GM18868 (cell line): ENCODE data around the gene CHEK2.
"Not testable (repeated sequence)": the region's sequence is repeated elsewhere in the genome, so short reads cannot be mapped to it uniquely, and the experiment has no call there.

ENCODE experiments used
- ATAC-seq: cut with Tn5 transposase; IDR thresholded peaks from one replicate; pipeline ENCODE4 v1.9.1; 2021; ENCODE audit warnings: mild to moderate bottlenecking, moderate library complexity; ENCODE audit not compliant: unreplicated experiment

CHEK2 gene

GRCh38 chr22:28693041-28693760 lies 48.4 kb downstream of the CHEK2 start:
- not testable (repeated sequence) for ATAC-seq

- not testable (repeated sequence) for ATAC-seq
These were observed 51.8 kb downstream of the CHEK2 start for GRCh38 chr22:28689796-28690195.

GRCh38 chr22:28682966-28683365 lies 58.7 kb downstream of the CHEK2 start:
- not testable (repeated sequence) for ATAC-seq

GRCh38 chr22:28680813-28681490 lies 60.7 kb downstream of the CHEK2 start:
- not testable (repeated sequence) for ATAC-seq

GRCh38 chr22:28679611-28680287 lies 61.9 kb downstream of the CHEK2 start, which contains the start of gene TTC28:
TSS of gene TTC28 (minus strand) at chr22:28679840. CDS start at chr22:28679723, 117 bp downstream.
- ATAC-seq: not testable (repeated sequence)

GRCh38 chr22:28678778-28679610 lies 62.6 kb downstream of the CHEK2 start:
- not testable (repeated sequence) for ATAC-seq

- not testable (repeated sequence) for ATAC-seq
These were observed 63.5 kb downstream of the CHEK2 start for GRCh38 chr22:28678170-28678569.

- ATAC-seq: no peak
These were observed 67.5 kb downstream of the CHEK2 start for GRCh38 chr22:28674121-28674563.

- ATAC-seq: no peak
These were observed 70.9 kb downstream of the CHEK2 start for GRCh38 chr22:28670756-28671155.

- ATAC-seq: no peak
These were observed 71.5 kb downstream of the CHEK2 start for GRCh38 chr22:28670161-28670560.

GRCh38 chr22:28669387-28669786 lies 72.2 kb downstream of the CHEK2 start:
- no peak for ATAC-seq

- ATAC-seq: not testable (repeated sequence)
These were observed 78.1 kb downstream of the CHEK2 start for GRCh38 chr22:28663569-28663942.

- ATAC-seq: no peak
These were observed 83.2 kb downstream of the CHEK2 start for GRCh38 chr22:28658448-28658847.

GRCh38 chr22:28656181-28656580 lies 85.4 kb downstream of the CHEK2 start:
- ATAC-seq: no peak

- no peak for ATAC-seq
These were observed 91.2 kb downstream of the CHEK2 start for GRCh38 chr22:28650463-28650862.

GRCh38 chr22:28648792-28649191 lies 92.8 kb downstream of the CHEK2 start:
- no peak for ATAC-seq

- ATAC-seq: no peak
These were observed 94.4 kb downstream of the CHEK2 start for GRCh38 chr22:28647216-28647615.

- no peak for ATAC-seq
These were observed 102.3 kb downstream of the CHEK2 start for GRCh38 chr22:28639321-28639720.
